NCI-H187 (cell line): Measurements from ENCODE around the gene ICA1.
"Not testable (repeated sequence)": the region's sequence is repeated elsewhere in the genome, so short reads cannot be mapped to it uniquely, and the experiment has no call there.

Source experiments
- DNase-seq, 2 experiments: peaks; one replicate each; lab custom pipeline; 2025; lab: John Stamatoyannopoulos, UW

ICA1 gene

DNA sequence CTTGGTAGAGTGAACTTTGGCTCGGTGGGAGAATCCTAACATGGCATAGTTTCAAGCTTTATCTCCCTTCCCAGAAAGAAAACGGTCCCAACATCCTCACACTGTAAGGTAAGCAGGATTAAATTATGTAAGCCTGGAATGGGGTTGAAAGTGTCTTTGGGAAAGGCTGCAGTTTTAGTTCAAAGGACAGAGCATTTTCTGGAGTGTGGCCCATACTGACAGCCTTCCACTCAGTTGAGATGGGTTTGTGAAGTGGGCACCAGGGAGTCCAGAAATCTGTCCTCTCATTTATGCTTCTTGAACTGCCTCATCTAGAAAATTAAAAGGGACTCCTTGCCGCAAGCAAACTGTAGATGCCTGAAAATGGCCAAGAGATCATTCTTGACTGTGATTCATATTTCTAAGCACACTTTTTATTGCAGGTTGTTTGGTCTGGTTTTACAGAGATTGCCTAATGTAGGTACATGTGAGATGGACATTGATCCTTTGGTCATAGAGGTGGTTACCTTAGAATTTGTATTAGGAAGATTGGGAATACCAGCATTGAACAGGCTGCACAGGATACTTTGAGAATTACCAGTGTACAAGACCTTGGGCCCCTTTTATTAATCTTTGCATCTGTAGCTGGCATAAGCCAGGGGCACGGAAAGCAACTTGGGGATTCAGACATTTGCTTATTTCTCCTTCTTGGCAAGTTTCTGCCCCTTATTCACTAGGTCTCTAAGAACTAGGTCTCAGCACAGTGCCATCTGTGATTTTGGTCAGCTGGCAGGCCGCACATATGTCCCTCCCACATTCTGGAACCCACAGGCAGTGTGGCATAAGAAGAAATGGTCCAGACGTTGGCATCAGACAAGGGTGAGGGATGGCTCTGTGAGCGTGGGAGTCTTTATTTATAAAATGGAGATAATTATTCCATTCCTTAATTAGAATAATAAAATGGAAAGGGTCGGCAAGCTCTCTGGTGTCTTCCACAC, 167.5 kb downstream of the ICA1 start:
- no peak for DNase-seq

DNA sequence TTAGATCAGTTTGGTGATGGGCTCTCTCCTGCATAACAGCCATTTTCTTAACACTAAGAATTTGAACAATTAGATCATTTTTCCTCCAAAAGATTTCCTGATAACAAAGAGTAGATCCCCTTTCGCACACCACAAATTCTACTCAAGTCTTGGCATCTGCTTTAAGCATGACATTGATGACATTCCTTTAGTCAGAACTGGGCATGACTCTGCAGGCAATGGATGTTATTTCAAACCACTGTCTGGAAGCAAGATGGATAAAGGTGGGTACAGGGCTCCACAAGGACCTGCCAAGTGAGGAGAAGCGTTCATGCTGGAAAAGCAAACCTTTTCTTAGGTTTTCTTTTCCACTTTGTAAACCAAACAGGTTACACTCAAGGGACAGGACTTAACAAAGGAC, 169.8 kb downstream of the ICA1 start:
- no peak for DNase-seq

DNA sequence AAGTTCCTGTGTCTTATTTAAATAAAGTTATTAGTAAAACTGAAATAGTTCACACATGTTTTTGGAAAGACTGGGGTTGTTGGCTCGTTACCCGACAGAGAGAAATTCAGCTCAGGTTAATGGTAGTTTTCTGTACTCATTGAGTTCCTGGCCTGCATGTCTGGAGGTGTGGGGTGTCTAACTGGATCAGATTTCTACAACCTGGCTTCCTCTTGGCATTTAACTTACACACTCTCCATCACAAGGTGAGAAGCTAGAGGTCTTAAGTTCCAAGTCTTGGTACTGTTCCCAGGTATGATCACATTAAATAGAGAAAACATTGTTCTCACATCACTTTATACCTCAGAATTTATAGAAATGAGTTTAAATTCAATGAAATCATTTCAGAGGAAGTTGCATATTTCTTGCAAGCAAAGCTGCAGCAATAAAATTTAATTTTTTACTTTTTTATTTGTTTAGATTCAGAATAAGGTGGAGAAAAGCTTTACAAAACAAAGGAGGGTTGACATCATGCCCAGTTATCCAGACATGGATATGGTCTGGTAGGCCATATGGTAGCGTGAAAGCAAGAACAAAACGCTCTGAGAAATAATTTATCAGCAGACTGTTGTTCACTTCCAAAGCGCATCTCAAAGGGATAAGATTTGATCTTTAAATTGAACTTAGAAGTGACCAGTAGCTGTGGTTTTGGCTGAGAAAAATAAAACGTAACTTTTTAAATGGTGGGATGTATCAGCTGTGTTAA, 172.8 kb downstream of the ICA1 start:
- no peak for DNase-seq

DNA sequence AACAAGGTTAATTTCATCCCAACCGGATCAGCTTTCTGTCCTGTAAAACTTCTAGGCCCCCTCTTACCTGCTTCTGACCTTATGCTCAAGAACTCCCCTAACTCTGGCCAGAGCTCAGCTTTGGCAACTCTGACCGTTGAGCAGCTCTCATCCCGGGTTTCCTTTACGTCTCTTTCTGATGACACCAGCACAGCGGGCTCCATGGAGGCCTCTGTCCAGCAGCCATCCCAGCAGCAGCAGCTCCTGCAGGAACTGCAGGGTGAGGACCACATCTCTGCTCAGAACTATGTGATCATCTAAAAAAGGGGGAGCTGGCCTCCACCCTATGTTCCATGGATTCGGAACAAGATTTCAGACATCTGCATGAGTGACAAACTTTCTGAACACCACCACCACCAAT, 175.7 kb downstream of the ICA1 start:
- no peak for DNase-seq

DNA sequence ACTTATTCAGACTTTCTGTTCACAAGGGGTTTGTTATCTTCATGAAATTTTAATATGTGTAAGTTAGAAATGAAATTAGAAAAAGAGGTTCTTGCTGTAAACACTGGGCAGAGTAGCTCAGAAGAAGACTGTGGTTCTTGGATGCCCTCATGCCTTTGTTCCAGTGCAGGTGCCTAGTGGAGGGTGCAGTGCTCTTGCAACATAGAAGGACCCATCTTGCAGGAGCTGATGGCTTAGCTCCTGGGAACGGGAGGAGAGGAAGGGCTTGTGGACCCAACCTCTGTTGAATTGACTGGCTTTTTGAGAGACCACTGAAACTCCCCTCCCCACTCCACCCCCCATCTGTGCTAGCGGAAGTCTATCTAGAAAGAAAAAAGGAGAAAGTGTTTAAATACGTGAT, 176.5 kb downstream of the ICA1 start:
- no peak for DNase-seq

DNA sequence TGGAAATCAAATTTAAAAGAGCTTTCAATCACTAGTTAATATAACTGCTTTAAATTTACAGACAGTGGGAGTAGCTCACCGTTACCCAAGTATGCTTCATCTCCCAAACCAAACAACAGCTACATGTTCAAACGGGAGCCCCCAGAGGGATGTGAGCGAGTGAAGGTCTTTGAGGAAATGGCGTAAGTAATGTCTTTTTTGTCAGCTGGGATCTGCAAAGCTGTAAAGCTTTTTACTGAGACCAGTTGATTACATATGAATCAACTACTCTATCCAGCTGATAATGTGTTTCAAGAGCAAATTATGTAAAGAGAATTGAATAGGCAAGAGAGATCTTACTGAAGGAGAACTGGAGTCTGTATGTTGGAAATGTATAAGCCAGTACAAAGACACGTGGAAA, 177.1 kb downstream of the ICA1 start:
- no peak for DNase-seq

DNA sequence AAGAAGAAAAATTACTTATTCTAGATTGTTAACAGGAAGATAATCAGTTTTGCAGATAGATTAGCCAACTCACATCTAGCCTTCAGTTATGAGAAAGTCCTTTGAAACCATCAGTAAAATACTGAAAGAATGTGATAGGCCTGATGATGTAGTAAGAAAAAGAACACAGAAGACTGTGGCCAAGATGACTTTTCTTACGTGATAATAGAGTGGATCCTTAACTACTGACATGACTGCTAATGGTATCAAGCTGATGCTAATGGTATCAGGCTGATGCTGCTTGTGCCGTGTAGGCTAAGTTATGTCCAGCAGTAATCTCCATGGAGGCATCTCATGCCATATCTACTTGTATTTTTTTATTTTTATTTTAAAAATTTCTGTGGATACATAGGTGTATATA, 179.2 kb downstream of the ICA1 start:
- DNase-seq: no peak

DNA sequence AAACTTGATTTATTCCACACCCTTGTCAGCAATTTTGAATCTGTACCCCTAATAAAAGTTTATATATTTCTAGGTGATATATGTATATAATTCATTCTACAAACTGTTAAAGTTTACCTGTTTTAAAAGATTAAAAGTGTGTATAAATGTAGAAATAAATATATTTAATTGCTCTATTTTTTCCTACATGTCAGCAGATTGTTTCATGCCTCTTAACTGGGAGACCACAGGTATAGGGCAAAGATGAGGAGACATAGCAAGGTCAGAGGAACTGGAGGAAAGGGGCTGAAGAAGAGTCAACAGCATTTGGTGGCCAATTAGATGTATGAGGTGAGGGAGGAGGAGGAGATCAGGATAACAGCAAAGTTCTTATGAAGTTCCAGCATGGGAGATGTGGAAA, 183.5 kb downstream of the ICA1 start:
- no peak for DNase-seq

DNA sequence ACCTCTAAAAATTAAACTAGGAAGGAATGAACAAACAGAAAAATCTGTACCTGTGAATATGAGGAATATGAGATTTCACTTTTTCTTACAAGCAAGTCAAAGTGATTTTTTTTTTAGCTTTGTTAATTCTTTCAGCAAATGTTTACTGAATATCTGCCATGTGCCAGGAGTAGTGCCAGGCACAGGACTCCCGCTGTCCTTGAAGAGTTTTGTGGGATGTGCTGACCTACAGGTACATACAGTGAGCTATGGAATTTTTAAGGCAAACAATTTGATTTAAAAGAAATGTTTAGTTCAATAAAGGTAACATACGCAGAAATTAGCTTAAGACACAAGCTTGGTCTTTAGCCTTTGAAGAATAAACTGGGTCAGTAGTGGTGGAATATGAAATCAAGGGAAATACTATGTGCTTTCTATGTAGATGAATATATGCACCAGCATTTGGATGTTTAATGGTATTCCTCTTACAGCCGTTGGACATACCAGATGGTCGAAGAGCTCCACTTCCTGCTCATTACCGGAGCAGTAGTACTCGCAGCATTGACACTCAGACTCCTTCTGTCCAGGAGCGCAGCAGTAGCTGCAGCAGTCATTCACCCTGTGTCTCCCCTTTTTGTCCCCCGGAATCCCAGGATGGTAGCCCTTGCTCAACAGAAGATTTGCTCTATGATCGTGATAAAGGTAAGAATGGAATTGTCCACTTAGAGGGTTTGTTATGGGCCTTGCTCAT, 191.4 kb downstream of the ICA1 start:
- DNase-seq: no peak

DNA sequence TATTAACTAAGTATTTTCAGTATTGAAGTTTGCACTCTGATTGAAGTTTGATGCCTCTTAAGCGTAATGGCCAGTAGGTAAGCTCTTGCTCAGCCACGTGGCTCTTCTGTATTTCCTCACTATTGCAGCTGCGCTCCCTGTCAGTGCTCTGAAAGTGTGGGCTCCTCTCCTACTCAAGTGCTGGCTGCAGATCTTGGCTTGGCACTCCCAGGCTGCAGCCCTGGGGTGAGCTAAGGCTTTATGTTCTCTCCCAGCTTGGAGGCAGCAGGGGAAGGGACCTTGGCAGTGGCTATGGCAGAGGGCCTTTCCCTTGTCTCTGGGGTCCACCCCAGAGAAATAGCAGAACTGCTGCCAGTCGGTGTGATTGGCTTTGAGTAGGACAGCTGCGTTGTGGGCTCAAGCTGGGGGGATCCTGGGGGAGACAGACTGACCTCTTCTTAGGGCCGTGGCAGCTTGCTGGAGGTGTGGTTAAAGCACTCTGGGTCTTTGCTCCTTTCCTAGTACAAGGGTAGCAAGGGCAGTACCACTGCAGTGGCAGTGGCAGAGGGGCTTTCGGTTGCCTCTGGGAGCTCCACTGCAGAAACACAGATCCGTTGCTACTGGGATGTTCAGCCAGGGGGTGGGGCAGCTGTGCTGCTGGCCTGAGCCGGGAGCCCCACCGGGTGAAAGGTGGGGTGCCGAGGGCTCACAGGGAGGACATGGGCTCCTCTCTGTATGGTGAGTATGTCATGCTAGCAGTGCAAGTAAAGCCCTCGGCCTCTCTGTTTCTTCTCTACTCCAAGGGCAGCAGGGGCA, 192.9 kb downstream of the ICA1 start:
- no peak for DNase-seq

DNA sequence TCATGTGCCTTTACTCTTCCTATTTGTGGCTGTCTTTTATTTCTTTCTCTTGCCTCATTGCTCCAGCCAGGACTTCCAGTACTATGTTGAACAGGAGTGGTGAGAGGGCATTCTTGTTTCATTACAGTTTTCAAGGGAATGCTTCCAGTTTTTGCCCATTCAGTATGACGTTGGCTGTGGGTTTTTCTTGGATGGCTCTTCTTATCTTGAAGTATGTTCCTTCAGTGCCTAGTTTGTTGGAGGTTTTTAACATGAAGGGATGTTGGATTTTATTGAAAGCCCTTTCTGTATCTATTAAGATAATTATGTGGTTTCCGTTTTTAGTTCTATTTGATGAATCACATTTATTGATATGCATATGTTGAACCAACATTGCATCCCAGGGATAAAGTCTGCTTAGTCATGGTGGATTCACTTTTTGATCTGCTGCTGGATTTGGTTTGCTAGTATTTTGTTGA, 196.6 kb downstream of the ICA1 start:
- no peak for DNase-seq

DNA sequence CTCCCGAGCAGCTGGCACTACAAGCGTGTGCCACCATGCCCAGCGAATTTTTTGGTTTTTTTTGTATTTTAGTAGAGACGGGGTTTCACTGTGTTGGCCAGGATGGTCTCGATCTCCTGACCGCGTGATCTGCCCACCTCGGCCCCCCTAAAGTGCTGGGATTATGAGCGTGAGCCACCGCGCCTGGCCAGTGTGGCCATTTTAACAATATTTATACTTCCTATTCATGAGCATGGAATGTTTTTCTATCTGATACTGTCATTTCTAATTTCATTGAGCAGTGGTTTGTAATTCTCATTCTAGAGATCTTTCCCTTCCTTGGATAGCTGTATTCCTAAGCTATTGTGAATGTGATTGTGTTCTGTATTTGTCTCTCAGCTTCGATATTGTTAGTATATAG, 197.1 kb downstream of the ICA1 start:
- no peak for DNase-seq

DNA sequence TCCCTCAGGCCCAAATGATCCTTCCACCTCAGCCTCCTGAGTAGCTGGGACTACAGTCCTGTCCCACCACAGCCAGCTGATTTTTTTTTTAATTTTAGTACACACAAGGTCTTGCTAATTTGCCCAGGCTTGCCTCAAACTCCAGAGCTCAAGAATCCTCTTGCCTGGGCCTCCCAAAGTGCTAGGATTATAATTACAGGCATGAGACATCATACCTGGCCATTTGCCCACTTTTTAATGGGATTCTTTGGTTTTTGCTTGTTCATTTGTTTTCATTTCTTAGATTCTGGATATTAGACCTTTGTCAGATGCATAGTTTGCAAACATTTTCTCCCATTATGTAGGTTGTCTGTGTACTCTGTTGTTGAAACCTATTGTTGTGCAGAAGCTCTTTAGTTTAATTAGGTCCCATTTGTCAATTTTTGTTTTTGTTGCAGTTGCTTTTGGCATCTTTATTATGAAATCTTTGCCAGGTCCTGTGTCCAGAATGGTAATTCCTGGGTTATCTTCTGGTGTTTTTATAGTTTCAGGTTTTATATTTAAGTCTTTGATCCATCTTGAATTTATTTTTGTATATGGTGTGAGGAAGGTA, 198.2 kb downstream of the ICA1 start:
- no peak for DNase-seq

DNA sequence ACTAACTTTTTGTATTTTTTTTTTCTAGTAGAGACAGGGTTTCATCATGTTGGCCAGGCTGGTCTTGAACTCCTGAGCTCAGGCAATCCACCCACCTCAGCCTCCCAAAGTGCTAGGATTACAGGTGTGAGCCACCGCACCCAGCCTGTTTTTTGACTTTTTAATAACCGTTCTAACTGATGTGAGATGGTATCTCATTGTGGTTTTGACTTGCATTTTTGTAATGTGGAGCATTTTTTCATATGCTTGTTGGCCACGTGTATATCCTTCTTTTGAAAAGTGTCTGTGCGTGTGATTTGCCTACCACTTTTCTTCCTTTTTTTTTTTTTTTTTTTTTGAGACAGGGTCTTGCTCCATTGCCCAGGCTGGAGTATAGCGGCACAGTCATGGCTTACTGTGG, 198.7 kb downstream of the ICA1 start:
- DNase-seq: not testable (repeated sequence)
